Lung (tissue), 12 donors: ENCODE results near the gene CGB3. TPM values are rescaled to one million over a fixed set of nuclear protein-coding genes. Genes with fewer than 3 reads are reported as not detected.

Experiments used
- ATAC-seq: fragments of 200-7000 bp; cut with Tn5 transposase; one replicate; pipeline ENCODE4 v1.9.1; 2020; ENCODE audit warnings: moderate number of reproducible peaks; ENCODE audit not compliant: insufficient read depth, low FRiP score
- DNase-seq, 3 donors: peaks; one replicate each; pipeline ENCODE4 v3.0.0-alpha.2; 2013 to 2017
- H3K27ac ChIP-seq, 2 donors: one replicate each; pipeline ENCODE4 v1.5.1; 2013; ENCODE audit warnings: mild to moderate bottlenecking in 2 of 2, moderate library complexity in 2 of 2, control low read depth in 1 of 2, inconsistent platforms in 1 of 2, low read depth in 1 of 2, low read length in 1 of 2
- H3K27me3 ChIP-seq, 3 donors: one replicate each; pipeline ENCODE4 v1.5.1; 2013; ENCODE audit warnings: low read length in 2 of 3; ENCODE audit not compliant: control insufficient read depth in 3 of 3, insufficient read depth in 3 of 3
- H3K36me3 ChIP-seq, 4 donors: one replicate each; pipeline ENCODE4 v1.5.1; 2013; ENCODE audit warnings: low read length in 4 of 4, mild to moderate bottlenecking in 1 of 4, moderate library complexity in 1 of 4; ENCODE audit not compliant: control insufficient read depth in 4 of 4, insufficient read depth in 4 of 4
- H3K4me1 ChIP-seq, 5 donors: one replicate each; pipeline ENCODE4 v1.5.1; 2013; ENCODE audit warnings: low read length in 5 of 5, mild to moderate bottlenecking in 2 of 5, moderate library complexity in 1 of 5; ENCODE audit not compliant: control insufficient read depth in 5 of 5, insufficient read depth in 5 of 5
- H3K4me3 ChIP-seq: one replicate; pipeline ENCODE4 v1.5.1; 2013; ENCODE audit warnings: mild to moderate bottlenecking, control low read depth, moderate library complexity
- H3K9ac ChIP-seq, 2 donors: one replicate each; pipeline ENCODE4 v1.5.1; 2013; ENCODE audit warnings: low read length in 2 of 2, control low read depth in 1 of 2; ENCODE audit not compliant: insufficient read depth in 1 of 2
- H3K9me3 ChIP-seq, 4 donors: one replicate each; pipeline ENCODE4 v1.5.1; 2013; ENCODE audit warnings: low read length in 3 of 4, mild to moderate bottlenecking in 1 of 4, moderate library complexity in 1 of 4; ENCODE audit not compliant: control insufficient read depth in 4 of 4, insufficient read depth in 3 of 4
- CTCF ChIP-seq: IDR thresholded peaks from 2 replicates; pipeline ENCODE4 v1.5.1; 2012; ENCODE audit warnings: mild to moderate bottlenecking; ENCODE audit errors: control extremely low read depth, extremely low read depth
- WGBS, 2 donors: extraction: QIAGEN DNeasy Blood & Tissue Kit; methylation state at CpG; one replicate each; pipeline ENCODE4 v1.1.7; 2013; 5-methylcytosine and 5-hydroxymethylcytosine counted together
- polyA plus RNA-seq, 2 donors: library from polyadenylated mRNA; stranded (reverse); fragments of 200-250 nt; gene quantifications; one replicate each; pipeline ENCODE4 v1.2.1, GENCODE V29; 2013
- total RNA-seq, 2 donors: library from RNA; depleted of rRNA in 1 of 2; stranded (reverse); fragments of >200 nt in 1 of 2; gene quantifications; one replicate each; pipeline ENCODE4 v1.2.1, GENCODE V29; 2014 to 2021
- donor health status: control.
- donor health status: control.
- donor health status: Bipolar disorder and iron deficiency.
- donor health status: healthy.
- donor health status: DM: yes; HTN: yes; CAD: no.

The CGB3 gene
- total and polyA plus RNA-seq, 4 donors = not detected

GRCh38 chr19:48985711-48986110 lies 38.4 kb downstream of the CGB3 start:
- Histone ChIP-seq H3K36me3 (peaks cover 19 to 44% (median 27%) of the 10 kb centered on the region in 4 donors), H3K27ac (no peak overlapping the region), H3K4me3 (no peak overlapping the region), H3K9me3 (no peaks in the 10 kb centered on the region), H3K9ac (no peak overlapping the region), H3K27me3 (no peaks in the 10 kb centered on the region), H3K4me1 (peaks cover 0 to 6% (median 0%) of the 10 kb centered on the region in 5 donors)
- ATAC-seq (no peak), DNase-seq (no peak)
- TF ChIP-seq CTCF = no peak
- WGBS, 2 donors = 95 to 96% methylated on average over 13 of the region's 13 CpGs

- ATAC-seq = no peak
- DNase-seq = no peak
- Histone ChIP-seq H3K9me3 (no peaks in the 10 kb centered on the region), H3K4me3 (no peak overlapping the region), H3K27ac (no peak overlapping the region), H3K36me3 (peaks cover 19 to 36% (median 29%) of the 10 kb centered on the region in 4 donors), H3K27me3 (no peaks in the 10 kb centered on the region), H3K9ac (no peak overlapping the region), H3K4me1 (no peaks in the 10 kb centered on the region)
- TF ChIP-seq CTCF = no peak
- 95 to 97% methylated on average over 9 of the region's 9 CpGs for WGBS, 2 donors
Observed at GRCh38 chr19:48982280-48982679, 41.9 kb downstream of the CGB3 start.

- H3K36me3 ChIP-seq = peaks cover 17 to 28% (median 21%) of the 10 kb centered on the region in 4 donors
- H3K27me3 ChIP-seq = no peaks in the 10 kb centered on the region
- H3K4me1 ChIP-seq = peaks cover 0 to 2% (median 0%) of the 10 kb centered on the region in 5 donors
- no peak for DNase-seq
- no peaks in the 10 kb centered on the region for H3K9me3 ChIP-seq
- ATAC-seq = no peak
- no peak for TF ChIP-seq CTCF
- 65 to 78% methylated on average over 2 of the region's 2 CpGs for WGBS, 2 donors
- no peak overlapping the region for H3K4me3 ChIP-seq
- H3K27ac ChIP-seq = no peak overlapping the region
- no peak overlapping the region for H3K9ac ChIP-seq
Observed at GRCh38 chr19:48977061-48977460, 47.1 kb downstream of the CGB3 start.
